GM18873 (cell line): Measurements from ENCODE around the gene CHMP3.
"Not testable (repeated sequence)": the region's sequence is repeated elsewhere in the genome, so short reads cannot be mapped to it uniquely, and the experiment has no call there.

Experiments used
- ATAC-seq: cut with Tn5 transposase; IDR thresholded peaks from one replicate; pipeline ENCODE4 v1.9.1; 2021; ENCODE audit warnings: mild to moderate bottlenecking, moderate library complexity, moderate number of reproducible peaks; ENCODE audit not compliant: unreplicated experiment, low FRiP score

The CHMP3 gene

GRCh38 chr2:86549963-86550725, 13.1 kb downstream of the CHMP3 start:
- not testable (repeated sequence) for ATAC-seq

- ATAC-seq: not testable (repeated sequence)
Measured at GRCh38 chr2:86549440-86549839, 13.8 kb downstream of the CHMP3 start.

- not testable (repeated sequence) for ATAC-seq
Measured at GRCh38 chr2:86548913-86549396, 14.3 kb downstream of the CHMP3 start.

- ATAC-seq: not testable (repeated sequence)
Measured at GRCh38 chr2:86548165-86548912, 14.9 kb downstream of the CHMP3 start.

- not testable (repeated sequence) for ATAC-seq
Measured at GRCh38 chr2:86545296-86545924, 17.8 kb downstream of the CHMP3 start.

- ATAC-seq: not testable (repeated sequence)
Measured at GRCh38 chr2:86544278-86545099, 18.8 kb downstream of the CHMP3 start.

GRCh38 chr2:86543793-86544192, 19.4 kb downstream of the CHMP3 start:
- no peak for ATAC-seq

- no peak for ATAC-seq
Measured at GRCh38 chr2:86543335-86543734, 19.9 kb downstream of the CHMP3 start.

- ATAC-seq: no peak
Measured at GRCh38 chr2:86542814-86543213, 20.4 kb downstream of the CHMP3 start.

- no peak for ATAC-seq
Measured at GRCh38 chr2:86541334-86541733, 21.9 kb downstream of the CHMP3 start.

- no peak for ATAC-seq
Measured at GRCh38 chr2:86533589-86533988, 29.7 kb downstream of the CHMP3 start.

- no peak for ATAC-seq
Measured at GRCh38 chr2:86525421-86526340, 37.6 kb downstream of the CHMP3 start.

- no peak for ATAC-seq
Measured at GRCh38 chr2:86523491-86523890, 39.8 kb downstream of the CHMP3 start.

GRCh38 chr2:86522711-86523110, 40.5 kb downstream of the CHMP3 start:
- no peak for ATAC-seq

- no peak for ATAC-seq
Measured at GRCh38 chr2:86521922-86522321, 41.3 kb downstream of the CHMP3 start.

- ATAC-seq: no peak
Measured at GRCh38 chr2:86520153-86520552, 43.1 kb downstream of the CHMP3 start.

- ATAC-seq: no peak
Measured at GRCh38 chr2:86519349-86519748, 43.9 kb downstream of the CHMP3 start.

GRCh38 chr2:86518481-86518880, 44.8 kb downstream of the CHMP3 start:
- ATAC-seq: no peak

GRCh38 chr2:86513948-86514660, 49.1 kb downstream of the CHMP3 start:
- no peak for ATAC-seq
